ENCODE results near the gene EXOC7. TPM values are rescaled to one million over a fixed set of nuclear protein-coding genes. Genes with fewer than 3 reads are reported as not detected.
A peak's percentile ranks its signal among the peaks of the same experiment; 100 is the strongest.

Gene EXOC7
- total RNA-seq, 1 experiment from 2014 or later, result 114 TPM

DNA sequence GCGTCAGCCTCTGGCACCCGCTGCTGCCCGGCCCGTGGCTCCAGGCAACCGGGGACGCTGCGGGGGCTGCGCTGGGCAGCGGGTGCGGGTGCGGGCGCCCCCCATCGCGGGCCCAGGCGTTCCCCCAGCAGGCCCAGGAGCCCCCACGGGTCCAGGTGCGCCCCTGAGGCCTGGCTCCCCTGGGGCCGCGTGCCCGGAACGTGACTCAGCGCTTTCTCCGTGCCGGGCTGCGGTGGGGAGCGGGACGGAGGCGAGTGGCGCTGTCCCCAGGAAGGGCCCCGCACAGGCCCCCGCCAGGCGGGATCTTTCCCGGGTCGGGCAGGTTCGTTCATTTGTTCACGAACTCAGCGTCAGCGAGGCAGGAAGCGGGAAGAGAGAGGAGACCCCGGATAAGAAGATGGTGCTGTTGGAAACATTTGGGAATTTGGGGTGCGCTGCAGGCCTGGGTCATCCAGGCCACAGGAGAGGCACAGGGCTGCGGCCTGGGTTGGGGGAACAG is 18.4 kb upstream of the EXOC7 start (continued):
- TF ChIP-seq ELF1 (IDR thresholded peaks at IDR 0.05; ENCODE audit: borderline replicate concordance, low read depth) (no peak), POLR2A (IDR thresholded peaks at IDR 0.05; ENCODE audit: borderline replicate concordance, extremely low read depth, insufficient read depth, insufficient read length) (no peak)

DNA sequence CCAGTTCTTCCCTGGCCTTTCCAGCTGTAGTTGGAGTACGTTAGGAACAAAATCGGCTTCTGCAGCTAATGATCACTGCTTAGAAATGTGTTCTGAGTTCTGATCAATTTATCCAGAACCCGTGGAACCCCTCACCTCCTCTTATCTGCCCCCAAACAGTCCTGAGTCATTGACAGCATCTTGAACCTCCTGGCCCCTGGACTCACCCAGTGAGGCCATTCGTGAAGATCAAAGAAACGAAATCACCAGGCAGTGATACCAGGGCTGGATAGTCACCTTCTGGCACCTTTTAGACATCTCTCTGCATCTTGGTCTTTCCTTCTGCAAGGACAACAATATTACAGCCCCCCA is 17.0 kb upstream of the EXOC7 start:
- BruUV-seq (replicated peaks), result no TSS peak
- no peak overlapping the region for H3K4me3 ChIP-seq (replicated peaks in 1 of 2; ENCODE audit: low read depth in 1 of 2, low read length in 2 of 2)
- ChIA-PET CTCF (interaction anchor here (1.0 to 10.0 kb wide), 8 partner anchors 12 to 169 kb away, joined by 3 to 132 read pairs (median 8); no protein-coding TSS in a partner anchor), POLR2A (no interaction called here), RAD21 (ENCODE audit: low non-redundant PET in 1 of 2, low total read pairs in 2 of 2, uncharacterized antibody in 2 of 2, unreplicated experiment in 2 of 2) (interaction anchor here (0.7 to 1.3 kb wide), 5 partner anchors 51 to 250 kb away, joined by 3 to 12 read pairs (median 7); no protein-coding TSS in a partner anchor)
- peak overlapping the region; percentile 37; the same call in 1 of the 2 replicates for H3K9ac ChIP-seq (ENCODE audit: low read length)
- H3K27ac ChIP-seq (ENCODE audit: low read depth, low read length), result no peak overlapping the region
- TF ChIP-seq TCF7L2 (IDR thresholded peaks at IDR 0.05; ENCODE audit: borderline replicate concordance, extremely low read depth, insufficient read depth, insufficient read length) (peak; percentile 6), ELF1 (IDR thresholded peaks at IDR 0.05; ENCODE audit: borderline replicate concordance, low read depth) (no peak)
- H2AFZ ChIP-seq (ENCODE audit: low read depth, low read length, poor library complexity, severe bottlenecking), result peak overlapping the region; percentile 35
- DNase-seq (ENCODE audit: low read depth, low spot score), result no peak
- no peaks in the 10 kb centered on the region for H3K79me2 ChIP-seq (ENCODE audit: insufficient read depth, low read length)
- H3K27me3 ChIP-seq (ENCODE audit: insufficient read depth, low read length), result no peaks in the 10 kb centered on the region
- peak overlapping the region; percentile 72 for H3K4me2 ChIP-seq (ENCODE audit: low read length)
- no peaks in the 10 kb centered on the region for H4K20me1 ChIP-seq (ENCODE audit: insufficient read depth)
- peaks cover 0 to 15% of the 10 kb centered on the region in 2 experiments; a peak in 2 of 4 replicates for H3K4me1 ChIP-seq (ENCODE audit: control insufficient read depth in 1 of 2, insufficient read depth in 2 of 2, low read length in 2 of 2)
- no peaks in the 10 kb centered on the region for H3K36me3 ChIP-seq (ENCODE audit: control insufficient read depth in 1 of 2, insufficient read depth in 2 of 2, low read length in 2 of 2)
- H3K9me3 ChIP-seq (ENCODE audit: control insufficient read depth in 1 of 2, insufficient read depth in 1 of 2, low read depth in 1 of 2, low read length in 2 of 2), result no peaks in the 10 kb centered on the region
- intact Hi-C loops (cut with micrococcal nuclease), result loop anchor here (1.0 kb wide), 2 partner anchors 62 to 159 kb away; no protein-coding TSS in a partner anchor
- no peak for ATAC-seq
- no peaks in the 10 kb centered on the region for H3K9me2 ChIP-seq (ENCODE audit: insufficient read depth)

DNA sequence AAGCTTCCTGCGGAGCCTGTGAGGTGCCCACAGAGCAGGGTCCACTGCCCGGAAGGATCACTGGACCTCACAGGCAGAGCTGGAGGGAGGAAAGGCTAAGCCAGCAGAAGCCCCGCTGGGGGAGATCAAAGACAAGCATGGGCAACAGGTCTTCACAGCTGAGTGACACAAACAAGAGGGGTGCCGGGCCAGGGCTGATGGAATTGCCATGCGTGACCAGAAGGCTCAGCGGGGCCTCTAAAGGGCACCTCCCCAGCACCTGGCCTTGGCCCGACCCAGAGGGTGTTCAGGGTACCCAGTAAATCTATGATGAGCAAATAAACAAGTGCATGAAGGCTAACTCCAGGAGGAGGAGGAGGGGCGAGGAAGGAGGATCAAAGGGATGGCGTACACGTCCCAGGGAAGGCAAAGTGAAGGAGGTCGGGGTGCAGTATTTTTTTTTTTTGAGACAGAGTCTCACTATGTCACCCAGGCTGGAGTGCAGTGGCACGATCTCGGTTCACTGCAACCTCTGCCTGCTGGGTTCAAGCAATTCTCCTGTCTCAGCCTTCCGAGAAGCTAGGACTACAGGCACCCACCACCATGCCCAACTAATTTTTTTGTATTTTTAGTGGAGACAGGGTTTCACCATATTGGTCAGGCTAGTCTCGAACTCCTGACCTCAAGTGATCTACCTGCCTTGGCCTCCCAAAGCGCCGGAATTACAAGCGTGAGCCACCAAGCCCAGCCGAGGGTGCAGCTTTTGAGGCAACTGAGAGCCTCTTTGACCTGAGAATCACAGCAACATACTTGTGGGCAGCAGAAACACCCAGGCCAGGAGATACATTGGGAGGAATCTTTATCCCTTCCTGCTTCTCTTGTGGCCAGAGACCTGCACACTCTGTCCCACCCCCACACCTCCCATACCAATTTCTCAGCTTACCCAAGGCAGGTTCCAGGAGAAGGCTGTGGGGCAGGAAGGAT is 16.1 kb upstream of the EXOC7 start:
- H3K36me3 ChIP-seq (ENCODE audit: control insufficient read depth in 1 of 2, insufficient read depth in 2 of 2, low read length in 2 of 2), result no peaks in the 10 kb centered on the region
- ChIA-PET POLR2A (interaction anchor here (0.6 kb wide), 1 partner anchor 62 kb away, joined by 3 read pairs; no protein-coding TSS in a partner anchor), CTCF (interaction anchor here (0.6 to 10.0 kb wide), 7 partner anchors 8 to 160 kb away, joined by 3 to 132 read pairs (median 6); no protein-coding TSS in a partner anchor), RAD21 (ENCODE audit: low non-redundant PET in 1 of 2, low total read pairs in 2 of 2, uncharacterized antibody in 2 of 2, unreplicated experiment in 2 of 2) (no interaction called here)
- no peak overlapping the region for H3K4me2 ChIP-seq (ENCODE audit: low read length)
- ATAC-seq (no peak), DNase-seq (ENCODE audit: low read depth, low spot score) (no peak)
- BruUV-seq (replicated peaks), result no TSS peak
- peaks cover 0 to 15% of the 10 kb centered on the region in 2 experiments; a peak in 2 of 4 replicates for H3K4me1 ChIP-seq (ENCODE audit: control insufficient read depth in 1 of 2, insufficient read depth in 2 of 2, low read length in 2 of 2)
- no peak overlapping the region for H3K27ac ChIP-seq (ENCODE audit: low read depth, low read length)
- no peaks in the 10 kb centered on the region for H3K9me2 ChIP-seq (ENCODE audit: insufficient read depth)
- H3K9me3 ChIP-seq (ENCODE audit: control insufficient read depth in 1 of 2, insufficient read depth in 1 of 2, low read depth in 1 of 2, low read length in 2 of 2), result no peaks in the 10 kb centered on the region
- no peaks in the 10 kb centered on the region for H3K79me2 ChIP-seq (ENCODE audit: insufficient read depth, low read length)
- intact Hi-C loops (cut with micrococcal nuclease), result no loop called here
- H4K20me1 ChIP-seq (ENCODE audit: insufficient read depth), result no peaks in the 10 kb centered on the region
- no peak overlapping the region for H2AFZ ChIP-seq (ENCODE audit: low read depth, low read length, poor library complexity, severe bottlenecking)
- H3K27me3 ChIP-seq (ENCODE audit: insufficient read depth, low read length), result no peaks in the 10 kb centered on the region
- no peak overlapping the region for H3K4me3 ChIP-seq (replicated peaks in 1 of 2; ENCODE audit: low read depth in 1 of 2, low read length in 2 of 2)
- no peak overlapping the region for H3K9ac ChIP-seq (ENCODE audit: low read length)
- TF ChIP-seq RAD21 (IDR thresholded peaks at IDR 0.05; ENCODE audit: low read depth) (no peak), ELF1 (IDR thresholded peaks at IDR 0.05; ENCODE audit: borderline replicate concordance, low read depth) (no peak), ZNF274 (IDR thresholded peaks at IDR 0.05; ENCODE audit: low read depth, low read length) (no peak), POLR2AphosphoS5 (IDR thresholded peaks at IDR 0.05; ENCODE audit: low read depth, low read length) (no peak), CBX3 (IDR thresholded peaks at IDR 0.05; ENCODE audit: low read depth) (no peak), TCF7L2 (IDR thresholded peaks at IDR 0.05; ENCODE audit: borderline replicate concordance, extremely low read depth, insufficient read depth, insufficient read length) (no peak), SP1 (IDR thresholded peaks at IDR 0.05; ENCODE audit: low read depth) (no peak), FOSL1 (IDR thresholded peaks at IDR 0.05; ENCODE audit: low read depth) (no peak)
- TF ChIP-seq, protein P1, sequence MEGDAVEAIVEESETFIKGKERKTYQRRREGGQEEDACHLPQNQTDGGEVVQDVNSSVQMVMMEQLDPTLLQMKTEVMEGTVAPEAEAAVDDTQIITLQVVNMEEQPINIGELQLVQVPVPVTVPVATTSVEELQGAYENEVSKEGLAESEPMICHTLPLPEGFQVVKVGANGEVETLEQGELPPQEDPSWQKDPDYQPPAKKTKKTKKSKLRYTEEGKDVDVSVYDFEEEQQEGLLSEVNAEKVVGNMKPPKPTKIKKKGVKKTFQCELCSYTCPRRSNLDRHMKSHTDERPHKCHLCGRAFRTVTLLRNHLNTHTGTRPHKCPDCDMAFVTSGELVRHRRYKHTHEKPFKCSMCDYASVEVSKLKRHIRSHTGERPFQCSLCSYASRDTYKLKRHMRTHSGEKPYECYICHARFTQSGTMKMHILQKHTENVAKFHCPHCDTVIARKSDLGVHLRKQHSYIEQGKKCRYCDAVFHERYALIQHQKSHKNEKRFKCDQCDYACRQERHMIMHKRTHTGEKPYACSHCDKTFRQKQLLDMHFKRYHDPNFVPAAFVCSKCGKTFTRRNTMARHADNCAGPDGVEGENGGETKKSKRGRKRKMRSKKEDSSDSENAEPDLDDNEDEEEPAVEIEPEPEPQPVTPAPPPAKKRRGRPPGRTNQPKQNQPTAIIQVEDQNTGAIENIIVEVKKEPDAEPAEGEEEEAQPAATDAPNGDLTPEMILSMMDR (IDR thresholded peaks at IDR 0.05 in 2 of 3, conservative IDR thresholded peaks at IDR 0.05 in 1 of 3; ENCODE audit: borderline replicate concordance in 1 of 3, insufficient read depth in 1 of 3, low read depth in 2 of 3, low read length in 2 of 3), result no peak
